Mammary microvascular endothelial cell (primary cell): Measurements from ENCODE around the gene MAP3K9. TPM values are rescaled to one million over a fixed set of nuclear protein-coding genes. Genes with fewer than 3 reads are reported as not detected.

Experiments used
- total RNA-seq: library from RNA; depleted of rRNA; stranded (reverse); fragments of >200 nt; gene quantifications from 2 replicates; pipeline ENCODE4 v1.2.3, GENCODE V29; 2015

The MAP3K9 gene
- not detected in 2 replicates for total RNA-seq

DNA sequence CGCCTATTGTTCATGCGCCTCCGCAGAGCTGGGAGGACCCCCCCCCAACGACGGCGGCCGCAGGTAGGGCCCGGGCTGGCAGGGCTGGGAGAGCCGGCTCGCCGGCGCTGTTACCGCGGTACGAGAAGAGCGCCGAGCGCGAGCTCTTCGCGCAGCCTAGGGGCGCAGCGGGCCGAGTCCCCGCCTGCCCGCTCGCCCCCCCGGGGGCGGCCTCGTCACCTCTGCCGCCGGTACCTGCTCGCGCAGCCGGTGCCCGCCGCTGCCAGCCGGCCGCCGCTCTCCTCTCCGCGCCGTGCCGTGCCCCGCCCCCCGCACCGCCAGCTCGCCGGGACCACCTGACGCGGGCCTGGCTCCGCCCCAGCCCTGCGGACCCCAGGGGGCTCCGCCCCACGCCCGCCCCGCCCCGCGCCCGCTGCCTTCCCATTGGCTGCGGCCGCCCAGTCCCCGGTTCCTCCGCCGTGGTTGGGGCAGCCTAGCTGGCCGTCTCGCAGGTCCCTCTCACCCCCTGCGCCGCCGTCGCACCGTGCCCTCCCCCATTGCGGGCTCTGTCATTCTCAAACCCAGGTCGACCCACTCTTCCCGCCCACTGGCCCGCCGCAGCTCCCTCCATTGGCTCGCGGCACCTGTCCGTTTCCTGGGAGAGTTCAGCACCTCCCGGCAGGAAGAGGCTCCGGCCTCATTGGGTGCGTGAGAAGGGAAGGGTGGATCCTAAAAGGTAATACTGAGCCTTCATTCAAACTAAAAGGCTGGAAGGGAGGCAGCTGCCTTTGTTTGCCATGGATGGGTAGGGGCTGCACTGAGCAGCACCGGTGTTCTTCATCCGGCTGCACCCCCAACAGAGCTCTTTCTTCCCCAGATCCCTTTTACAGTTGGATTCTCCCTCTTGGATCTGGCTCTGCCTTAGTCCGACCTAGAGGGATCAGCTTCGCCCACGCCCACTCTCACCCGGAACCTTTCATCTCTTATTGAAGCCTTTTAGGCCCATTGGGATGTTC is at the start of gene MAP3K9:
Gene MAP3K9, minus strand, starts transcription at position 289 of the 995 bp plus-strand sequence. CDS start 342 bp downstream, outside the sequence.

Other genes with a start within 250 kb of the MAP3K9 start
- 23.4 and 34.5 TPM in 2 replicates for gene MED6, start 208.9 kb downstream of the MAP3K9 start, total RNA-seq
- 0.05 TPM in 1 of 2 replicates, not detected in the other for gene TTC9, start 167.6 kb downstream of the MAP3K9 start, total RNA-seq
- 9.5 and 15.3 TPM in 2 replicates for gene PCNX1, start 97.9 kb upstream of the MAP3K9 start, total RNA-seq